Testis (tissue), 3 donors: ENCODE measurements around the gene NPM3. TPM values are rescaled to one million over a fixed set of nuclear protein-coding genes. Genes with fewer than 3 reads are reported as not detected.
A peak's percentile ranks its signal among the peaks of the same experiment; 100 is the strongest.

ENCODE experiments used
- DNase-seq: peaks from one replicate; pipeline ENCODE4 v3.0.0-alpha.2; 2019
- H3K27ac ChIP-seq, 2 donors: fragments of 200-600 bp; sonication (generic); one replicate each; pipeline ENCODE4 v1.5.1; 2019
- H3K27me3 ChIP-seq: fragments of 200-600 bp; sonication (generic); one replicate; pipeline ENCODE4 v1.5.1; 2019
- H3K36me3 ChIP-seq: fragments of 200-600 bp; sonication (generic); one replicate; pipeline ENCODE4 v1.5.1; 2017; ENCODE audit warnings: low read depth; ENCODE audit errors: missing control alignments
- H3K4me1 ChIP-seq: fragments of 200-600 bp; sonication (generic); one replicate; pipeline ENCODE4 v1.5.1; 2019
- H3K4me3 ChIP-seq, 2 donors: fragments of 200-600 bp; sonication (generic); one replicate each; pipeline ENCODE4 v1.5.1; 2017 to 2019
- H3K9me3 ChIP-seq: fragments of 200-600 bp; sonication (generic); one replicate; pipeline ENCODE4 v1.5.1; 2017
- POLR2A ChIP-seq: fragments of 450-650 bp; IDR thresholded peaks from one replicate; pipeline ENCODE4 v1.6.1; 2017; ENCODE audit warnings: antibody characterized with exemption, mild to moderate bottlenecking, moderate library complexity
- WGBS, 2 donors: methylation state at CpG; one replicate each; pipeline ENCODE4 v1.1.5; 2018; 5-methylcytosine and 5-hydroxymethylcytosine counted together
- intact Hi-C: fragments of 100-400 bp; cut with DNase I; formaldehyde crosslinking; loops from one replicate; pipeline ENCODE4 v1.15.1; 2023; ENCODE audit warnings: low total_unique reads
- polyA plus RNA-seq: library from polyadenylated mRNA; stranded (reverse); fragments of 350-450 nt; fragmentation: Illumina TruSeq; extraction: RNeasy Lipid Tissue Mini Kit (QIAGEN cat#74804); gene quantifications from one replicate; pipeline ENCODE4 v1.2.3, GENCODE V29; 2014; ENCODE audit warnings: low read depth, low replicate concordance; ENCODE audit not compliant: insufficient read depth
- total RNA-seq, 2 donors: library from RNA; depleted of rRNA; stranded (reverse); fragments of >200 nt; gene quantifications; one replicate each; pipeline ENCODE4 v1.2.3, GENCODE V29; 2016
- TF ChIP-seq, protein P1 (sequence below), 3 experiments: fragments of 450-650 bp in 2 of 3; fragments of 200-600 bp in 1 of 3; sonication (generic) in 1 of 3; IDR thresholded peaks; one replicate each; pipeline ENCODE4 v1.5.1; 2016 to 2019; ENCODE audit warnings: antibody characterized with exemption in 3 of 3, mild to moderate bottlenecking in 2 of 3, moderate library complexity in 1 of 3

The NPM3 gene
- total and polyA plus RNA-seq, 3 donors from 2014 or later: 38.9 to 64.5 (median 40.9) TPM

DNA sequence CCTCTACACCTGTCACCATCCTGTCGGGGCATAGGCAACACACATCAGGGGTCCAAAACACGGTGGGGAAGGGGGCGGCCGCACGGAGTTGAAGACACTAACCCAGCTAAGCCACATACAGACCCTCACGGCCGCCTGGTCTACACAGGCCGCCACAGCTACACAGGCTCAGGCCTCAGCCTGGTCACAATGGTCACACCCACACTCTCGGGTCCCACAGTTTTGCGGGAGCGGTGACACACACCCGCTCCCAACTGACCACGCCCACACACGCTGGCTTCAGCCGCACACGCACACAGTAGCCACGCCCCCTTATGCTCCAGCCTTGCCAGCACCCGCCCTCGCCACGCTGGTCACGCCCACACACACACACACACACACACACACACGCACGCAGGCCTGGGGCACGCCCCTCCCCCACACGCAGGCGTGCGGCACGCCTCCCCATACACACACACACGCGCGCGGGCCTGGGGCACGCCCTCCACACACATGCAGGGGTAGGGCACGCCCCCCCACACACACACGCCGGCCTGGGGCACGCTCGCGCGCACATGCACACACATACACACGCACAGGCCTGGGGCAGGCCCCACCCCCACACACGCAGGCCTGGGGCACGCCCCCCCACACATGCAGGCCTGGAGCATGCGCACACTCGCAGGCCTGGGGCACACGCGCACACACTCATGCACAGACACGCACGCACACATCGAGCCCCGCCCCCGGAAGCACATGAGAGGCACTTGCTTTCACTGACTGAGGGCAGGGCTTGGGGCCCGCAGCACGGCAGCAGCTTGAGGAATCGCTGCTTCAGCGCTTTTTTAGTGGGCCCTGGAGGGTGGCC, 47.3 kb upstream of the NPM3 start:
- H3K27me3 ChIP-seq: no peaks in the 10 kb centered on the region
- 3 to 6% methylated on average over 6 to 56 of the region's 56 CpGs for WGBS, 2 donors
- peak overlapping the region in 1 of 2 donors; percentile 28 for H3K27ac ChIP-seq
- peaks cover 11% of the 10 kb centered on the region for H3K4me1 ChIP-seq
- peak; percentile 89 for DNase-seq
- H3K9me3 ChIP-seq: no peaks in the 10 kb centered on the region
- intact Hi-C loops: no loop called here
- peak overlapping the region; percentile 19 to 59 for H3K4me3 ChIP-seq
- TF ChIP-seq POLR2A: no peak
- TF ChIP-seq, protein P1, sequence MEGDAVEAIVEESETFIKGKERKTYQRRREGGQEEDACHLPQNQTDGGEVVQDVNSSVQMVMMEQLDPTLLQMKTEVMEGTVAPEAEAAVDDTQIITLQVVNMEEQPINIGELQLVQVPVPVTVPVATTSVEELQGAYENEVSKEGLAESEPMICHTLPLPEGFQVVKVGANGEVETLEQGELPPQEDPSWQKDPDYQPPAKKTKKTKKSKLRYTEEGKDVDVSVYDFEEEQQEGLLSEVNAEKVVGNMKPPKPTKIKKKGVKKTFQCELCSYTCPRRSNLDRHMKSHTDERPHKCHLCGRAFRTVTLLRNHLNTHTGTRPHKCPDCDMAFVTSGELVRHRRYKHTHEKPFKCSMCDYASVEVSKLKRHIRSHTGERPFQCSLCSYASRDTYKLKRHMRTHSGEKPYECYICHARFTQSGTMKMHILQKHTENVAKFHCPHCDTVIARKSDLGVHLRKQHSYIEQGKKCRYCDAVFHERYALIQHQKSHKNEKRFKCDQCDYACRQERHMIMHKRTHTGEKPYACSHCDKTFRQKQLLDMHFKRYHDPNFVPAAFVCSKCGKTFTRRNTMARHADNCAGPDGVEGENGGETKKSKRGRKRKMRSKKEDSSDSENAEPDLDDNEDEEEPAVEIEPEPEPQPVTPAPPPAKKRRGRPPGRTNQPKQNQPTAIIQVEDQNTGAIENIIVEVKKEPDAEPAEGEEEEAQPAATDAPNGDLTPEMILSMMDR (IDR thresholded peaks at IDR 0.05): no peak
- H3K36me3 ChIP-seq: no peaks in the 10 kb centered on the region

DNA sequence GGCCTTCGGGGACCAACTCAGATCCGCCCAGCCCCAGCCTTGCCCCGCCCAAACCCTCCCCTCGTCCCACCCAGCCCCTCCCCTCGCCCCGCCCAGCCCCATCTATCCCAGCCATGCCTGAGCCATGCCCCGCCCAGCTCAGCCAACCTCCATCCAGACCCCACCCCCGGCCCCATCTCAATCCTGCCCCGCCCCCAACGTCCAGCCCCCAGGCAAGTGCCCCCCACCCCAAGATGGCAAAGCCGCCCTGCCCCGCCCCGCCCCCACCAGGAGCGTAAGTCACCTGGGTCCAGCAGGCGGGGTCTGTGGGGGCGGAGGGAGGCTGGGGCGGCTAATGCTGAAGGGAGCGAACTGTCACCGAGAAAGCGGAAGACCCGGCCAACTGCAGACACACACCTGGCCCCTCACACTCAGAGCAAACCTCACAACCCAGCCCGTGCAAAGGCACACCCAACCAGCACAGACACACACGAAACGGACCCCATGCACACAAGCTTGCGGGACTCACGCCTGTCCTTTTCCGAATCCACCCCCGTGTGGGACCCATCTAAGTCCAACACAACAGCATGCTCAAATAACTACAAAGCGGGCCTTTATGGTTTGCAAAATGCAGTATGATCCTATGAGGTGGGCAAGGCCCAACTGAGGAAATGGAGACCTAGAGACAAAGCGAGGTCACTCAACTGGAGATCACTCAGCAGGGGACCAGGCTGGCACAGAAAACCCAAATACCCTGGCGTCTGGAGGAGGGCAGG, 46.5 kb upstream of the NPM3 start:
- H3K9me3 ChIP-seq: no peaks in the 10 kb centered on the region
- intact Hi-C loops: no loop called here
- TF ChIP-seq, protein P1 (IDR thresholded peaks at IDR 0.05): no peak
- TF ChIP-seq POLR2A: no peak
- H3K27me3 ChIP-seq: no peaks in the 10 kb centered on the region
- no peaks in the 10 kb centered on the region for H3K36me3 ChIP-seq
- peaks cover 11% of the 10 kb centered on the region for H3K4me1 ChIP-seq
- H3K27ac ChIP-seq: no peak overlapping the region
- DNase-seq: peak; percentile 77
- WGBS, 2 donors: 21 to 38% methylated on average over 9 to 23 of the region's 31 CpGs
- peak overlapping the region; percentile 19 to 59 for H3K4me3 ChIP-seq

DNA sequence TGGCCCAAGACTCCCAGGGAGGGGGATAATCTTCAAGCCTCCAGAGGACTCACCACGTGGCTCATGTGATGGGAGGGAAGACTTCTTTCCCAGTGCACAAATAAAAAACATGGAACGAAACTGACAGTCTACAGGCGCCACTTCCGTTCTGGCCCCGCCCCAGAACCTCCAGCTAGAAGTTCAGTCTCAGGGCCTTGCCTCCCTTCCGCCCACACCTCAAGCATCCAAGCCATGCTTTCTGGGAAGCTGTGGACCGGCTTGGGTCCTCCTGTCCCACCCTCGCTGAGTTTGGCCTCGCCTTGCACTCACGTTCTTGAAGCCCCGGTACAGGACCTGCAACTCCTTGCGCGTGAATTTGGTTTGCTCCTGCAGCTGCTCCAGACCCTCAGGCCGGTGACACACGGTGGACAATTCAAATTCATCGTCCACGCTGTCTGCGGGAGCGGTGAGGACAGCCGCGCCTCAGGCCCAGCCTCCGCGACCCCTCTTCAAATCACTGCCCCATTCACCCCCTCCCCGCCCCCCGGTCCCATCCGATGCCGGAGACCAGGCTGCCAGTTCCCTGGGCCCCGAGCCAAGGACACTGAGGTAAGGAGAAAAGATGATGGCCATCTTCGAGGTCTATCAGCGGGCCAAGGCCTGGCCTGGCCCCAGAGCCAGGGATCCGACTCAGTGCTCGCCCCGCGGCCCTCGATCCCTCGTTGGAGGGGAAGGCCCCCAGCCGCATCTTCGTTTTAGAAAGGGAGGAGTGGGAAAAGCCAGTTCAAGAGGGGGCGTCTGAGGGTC, 45.7 kb upstream of the NPM3 start:
- Histone ChIP-seq H3K4me3 (peak overlapping the region; percentile 14 to 18), H3K27me3 (no peaks in the 10 kb centered on the region), H3K36me3 (no peaks in the 10 kb centered on the region), H3K9me3 (no peaks in the 10 kb centered on the region), H3K4me1 (peaks cover 11% of the 10 kb centered on the region), H3K27ac (no peak overlapping the region)
- DNase-seq: peak; percentile 37
- TF ChIP-seq, protein P1 (IDR thresholded peaks at IDR 0.05): no peak
- TF ChIP-seq POLR2A: no peak
- 47 to 50% methylated on average over 28 to 39 of the region's 39 CpGs for WGBS, 2 donors
- intact Hi-C loops: no loop called here

DNA sequence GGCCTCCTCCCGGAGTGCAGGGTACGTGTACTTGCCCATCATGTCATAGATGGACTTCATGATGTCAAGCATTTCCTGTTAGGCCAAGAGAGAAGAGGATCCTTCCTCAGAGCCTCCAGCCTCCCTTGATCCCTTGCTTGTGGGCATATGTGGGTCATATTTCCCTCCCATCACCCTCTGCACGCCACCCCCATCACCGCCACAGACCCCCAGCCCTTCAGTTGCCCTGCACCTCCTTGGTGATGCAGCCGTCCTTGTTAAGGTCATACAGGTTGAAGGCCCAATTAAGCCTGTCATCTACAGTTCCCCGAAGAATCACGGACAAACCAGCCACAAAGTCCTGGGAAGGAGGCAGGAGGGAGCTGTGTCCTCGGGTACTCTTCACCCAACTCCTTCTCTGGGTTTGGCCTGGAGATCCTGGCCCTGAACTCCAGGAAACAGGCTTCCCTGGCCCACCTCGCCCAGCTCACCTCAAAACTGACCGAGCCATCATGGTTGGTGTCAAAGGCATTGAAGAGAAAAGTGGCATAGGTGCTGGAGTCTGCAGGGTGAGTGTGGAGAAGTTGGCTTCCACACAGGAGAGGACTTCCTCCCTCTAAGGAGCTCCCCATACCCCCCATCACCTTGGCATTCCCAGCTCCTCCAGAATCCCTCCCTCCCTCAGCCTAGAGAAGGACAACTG, 44.8 kb upstream of the NPM3 start:
- TF ChIP-seq POLR2A: no peak
- TF ChIP-seq, protein P1 (IDR thresholded peaks at IDR 0.05): no peak
- Histone ChIP-seq H3K27me3 (no peaks in the 10 kb centered on the region), H3K27ac (no peak overlapping the region), H3K9me3 (no peaks in the 10 kb centered on the region), H3K4me3 (no peak overlapping the region), H3K36me3 (no peaks in the 10 kb centered on the region), H3K4me1 (peaks cover 11% of the 10 kb centered on the region)
- 90 to 95% methylated on average over 10 of the region's 10 CpGs for WGBS, 2 donors
- intact Hi-C loops: no loop called here
- DNase-seq: no peak
